ENCODE data around the gene ABCA3.

ABCA3 gene

GRCh38 chr16:2278956-2279800, 61.4 kb downstream of the ABCA3 start:
- Histone ChIP-seq H3K4me3 (no peak overlapping the region), H3K27ac (no peak overlapping the region)
- no peak for DNase-seq (ENCODE audit: low spot score)
- no peak for TF ChIP-seq CTCF (IDR thresholded peaks at IDR 0.05)

GRCh38 chr16:2278272-2278608, 62.3 kb downstream of the ABCA3 start:
- DNase-seq (ENCODE audit: low spot score): no peak
- H3K27ac ChIP-seq: no peak overlapping the region
- no peak for TF ChIP-seq CTCF (IDR thresholded peaks at IDR 0.05)

GRCh38 chr16:2277466-2278271, 62.9 kb downstream of the ABCA3 start:
- Histone ChIP-seq H3K4me3 (no peak overlapping the region), H3K27ac (no peak overlapping the region)
- DNase-seq (ENCODE audit: low spot score): no peak
- TF ChIP-seq CTCF (IDR thresholded peaks at IDR 0.05): no peak

More at GRCh38 chr16:2278272-2278608, 62.3 kb downstream of the ABCA3 start:
- no peak overlapping the region for H3K4me3 ChIP-seq

GRCh38 chr16:2276368-2277195, 63.9 kb downstream of the ABCA3 start:
- no peak for TF ChIP-seq CTCF (IDR thresholded peaks at IDR 0.05)
- Histone ChIP-seq H3K4me3 (no peak overlapping the region), H3K27ac (no peak overlapping the region)
- DNase-seq (ENCODE audit: low spot score): no peak

- DNase-seq (ENCODE audit: low spot score): no peak
- TF ChIP-seq CTCF (IDR thresholded peaks at IDR 0.05): no peak
- no peak overlapping the region for H3K27ac ChIP-seq
- no peak overlapping the region for H3K4me3 ChIP-seq
These were observed 64.8 kb downstream of the ABCA3 start for GRCh38 chr16:2275476-2276367.

GRCh38 chr16:2273931-2274330, 66.6 kb downstream of the ABCA3 start:
- Histone ChIP-seq H3K4me3 (no peak overlapping the region), H3K27ac (no peak overlapping the region)
- no peak for TF ChIP-seq CTCF (IDR thresholded peaks at IDR 0.05)
- no peak for DNase-seq (ENCODE audit: low spot score)

All from coronary artery (tissue), 2 donors.